Amniotic epithelial cell (primary cell): ENCODE measurements around the gene TMEM150A.
"Not testable (repeated sequence)": the region's sequence is repeated elsewhere in the genome, so short reads cannot be mapped to it uniquely, and the experiment has no call there.

Source experiments
- DNase-seq: peaks from one replicate; pipeline ENCODE4 v3.0.0-alpha.2; 2010; ENCODE audit warnings: low read depth

Gene TMEM150A

GRCh38 chr2:85593023-85593422 lies 9.5 kb downstream of the TMEM150A start:
- DNase-seq, result no peak

- not testable (repeated sequence) for DNase-seq
Observed at GRCh38 chr2:85592299-85592698, 10.2 kb downstream of the TMEM150A start.

DNA sequence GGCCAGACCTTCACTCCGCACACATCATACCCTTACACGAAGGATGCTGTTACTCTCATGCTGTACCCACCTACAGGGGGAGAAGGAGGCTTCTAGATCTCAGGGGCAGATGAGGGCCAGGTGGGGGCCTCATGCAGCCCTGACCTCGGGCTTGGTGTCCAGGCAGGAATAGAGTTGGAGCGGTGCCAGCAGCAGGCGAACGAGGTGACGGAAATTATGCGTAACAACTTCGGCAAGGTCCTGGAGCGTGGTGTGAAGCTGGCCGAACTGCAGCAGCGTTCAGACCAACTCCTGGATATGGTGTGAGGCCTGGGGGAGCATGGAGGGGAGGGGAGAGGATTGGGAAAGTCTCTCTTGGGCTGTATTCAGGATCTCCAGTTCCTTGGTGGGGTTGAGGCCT lies 10.9 kb downstream of the TMEM150A start:
- DNase-seq, result no peak

- DNase-seq, result no peak
Observed at GRCh38 chr2:85590950-85591349, 11.5 kb downstream of the TMEM150A start.

DNA sequence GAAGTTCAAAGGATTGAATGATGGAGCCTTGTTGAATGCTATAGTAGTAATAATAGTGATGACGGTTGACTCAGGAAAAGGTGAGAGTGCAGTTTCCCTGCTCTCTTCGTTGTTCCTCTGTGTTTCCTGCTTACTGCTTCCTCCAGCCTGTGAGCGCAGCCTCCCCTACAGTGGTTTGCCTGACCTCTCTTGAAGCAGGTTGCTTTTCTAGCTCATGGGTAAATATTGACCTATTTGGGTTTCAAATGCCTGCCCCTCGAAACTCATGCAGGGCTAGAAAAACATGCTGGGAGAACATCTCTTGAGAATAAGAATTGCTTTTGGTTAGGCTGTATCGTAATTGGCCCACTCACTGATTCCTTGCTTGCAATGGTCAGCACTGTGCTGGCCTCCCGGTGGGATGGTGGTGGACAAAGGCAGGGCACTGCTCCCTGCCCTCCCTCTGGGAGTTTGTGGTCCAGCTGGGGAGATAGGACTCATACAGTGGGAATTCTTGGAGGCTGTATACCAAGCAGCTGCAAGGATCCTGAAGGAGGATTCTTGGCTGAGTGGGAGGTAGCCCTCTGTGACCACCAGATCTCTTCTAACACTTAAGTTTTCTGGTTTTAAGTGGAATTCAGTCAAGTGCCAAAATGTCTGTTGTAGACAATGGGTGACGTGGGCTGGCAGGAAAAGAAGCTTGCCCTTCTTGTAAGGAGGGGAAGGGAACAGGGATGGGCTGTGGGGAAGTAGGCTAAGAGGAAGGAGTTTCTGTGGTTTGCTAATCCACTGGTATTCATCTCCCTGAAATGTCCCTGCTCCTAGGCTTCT lies 12.3 kb downstream of the TMEM150A start:
- DNase-seq, result peak; percentile 100

DNA sequence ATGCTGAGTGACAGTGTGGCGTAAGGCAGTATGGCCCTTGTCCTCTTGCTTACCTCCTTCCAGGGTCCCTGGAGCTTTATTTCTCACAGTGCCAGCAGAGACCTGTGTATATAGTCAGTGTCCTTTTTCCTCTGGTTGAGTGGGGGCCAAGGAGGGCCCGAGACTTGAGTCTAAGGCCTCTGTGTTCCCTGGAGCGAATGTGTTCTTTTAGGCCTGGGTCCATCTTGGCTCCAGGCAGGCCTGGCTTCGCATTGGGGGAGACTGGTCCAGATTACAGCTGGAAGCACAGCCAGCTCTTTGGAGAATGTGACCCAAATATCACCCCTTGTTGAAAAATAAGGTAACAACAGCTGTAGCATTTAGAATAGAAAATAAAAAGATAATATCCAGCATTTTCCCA lies 13.3 kb downstream of the TMEM150A start:
- DNase-seq, result no peak

- DNase-seq, result no peak
Observed at GRCh38 chr2:85588645-85589044, 13.9 kb downstream of the TMEM150A start.

- no peak for DNase-seq
Observed at GRCh38 chr2:85588236-85588635, 14.3 kb downstream of the TMEM150A start.

DNA sequence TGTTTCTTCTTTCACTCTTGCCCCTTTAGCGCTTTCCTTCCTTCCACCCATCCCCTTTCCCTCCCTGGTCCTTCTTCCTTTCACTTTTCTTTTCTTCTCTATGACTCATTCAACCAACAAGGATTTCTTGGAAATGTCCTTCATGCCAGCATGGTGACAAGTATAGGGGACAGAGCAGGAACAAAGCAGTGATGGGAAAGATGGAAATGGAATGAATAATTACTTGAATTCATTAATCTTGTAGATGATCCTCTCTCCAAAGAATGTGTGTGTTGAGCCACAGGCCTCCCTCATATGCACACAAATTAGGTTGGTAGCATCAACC lies 16.8 kb downstream of the TMEM150A start:
- peak; percentile 59 for DNase-seq

- peak; percentile 66 for DNase-seq
Observed at GRCh38 chr2:85584857-85585780, 17.4 kb downstream of the TMEM150A start.

DNA sequence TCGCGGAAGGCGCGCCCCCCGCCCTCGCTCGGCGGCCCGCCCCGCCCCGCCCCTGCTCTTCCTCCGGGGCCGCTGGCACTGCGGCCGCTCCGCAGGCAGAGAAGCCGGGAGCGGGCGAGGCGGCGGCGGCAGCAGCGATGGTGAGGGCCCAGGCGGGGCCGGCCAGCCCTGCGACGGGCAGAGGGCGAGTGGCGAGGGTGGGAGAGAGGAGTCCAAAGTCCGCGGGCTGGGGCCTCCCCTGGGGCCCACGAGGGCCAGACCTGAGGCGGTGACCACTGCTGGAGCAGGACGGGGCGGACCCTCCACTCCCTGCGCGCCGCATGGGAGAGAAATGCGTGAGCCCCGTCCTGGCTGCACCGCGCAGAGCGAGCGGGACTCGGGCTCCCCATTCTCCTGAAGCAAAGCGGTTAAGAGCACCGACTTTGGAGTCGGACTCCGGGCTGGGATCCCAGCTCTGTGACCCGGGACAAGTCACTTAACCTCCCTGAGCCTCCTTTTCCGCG lies 18.1 kb downstream of the TMEM150A start, which contains the start of gene VAMP5:
VAMP5 (plus strand) TSS at position 78 of the 503 bp plus-strand sequence; CDS start at position 138, 60 bp downstream.
- DNase-seq, result no peak

- DNase-seq, result no peak
Observed at GRCh38 chr2:85583667-85584353, 18.7 kb downstream of the TMEM150A start.

DNA sequence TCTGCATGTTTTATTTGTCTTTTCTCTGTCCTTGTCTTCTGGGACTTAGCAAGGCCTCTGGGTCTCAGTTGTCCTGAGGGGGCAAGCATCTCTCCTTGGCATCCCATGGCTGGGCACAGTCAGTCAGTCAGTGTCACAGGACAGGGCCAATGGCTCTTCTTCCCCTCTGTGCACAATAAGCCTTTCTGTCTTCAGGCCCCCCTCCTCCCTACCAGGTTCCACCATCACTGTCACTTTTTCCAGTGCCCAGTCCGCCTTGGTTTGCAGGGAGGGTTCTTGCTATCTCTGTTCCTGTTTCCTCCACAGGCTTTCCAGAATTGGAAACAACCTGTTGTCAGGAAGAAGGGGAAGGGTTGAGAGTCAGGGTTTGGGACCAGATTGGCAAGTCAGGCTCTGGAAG lies 20.0 kb downstream of the TMEM150A start:
- no peak for DNase-seq

GRCh38 chr2:85580206-85580605 lies 22.3 kb downstream of the TMEM150A start:
- no peak for DNase-seq

DNA sequence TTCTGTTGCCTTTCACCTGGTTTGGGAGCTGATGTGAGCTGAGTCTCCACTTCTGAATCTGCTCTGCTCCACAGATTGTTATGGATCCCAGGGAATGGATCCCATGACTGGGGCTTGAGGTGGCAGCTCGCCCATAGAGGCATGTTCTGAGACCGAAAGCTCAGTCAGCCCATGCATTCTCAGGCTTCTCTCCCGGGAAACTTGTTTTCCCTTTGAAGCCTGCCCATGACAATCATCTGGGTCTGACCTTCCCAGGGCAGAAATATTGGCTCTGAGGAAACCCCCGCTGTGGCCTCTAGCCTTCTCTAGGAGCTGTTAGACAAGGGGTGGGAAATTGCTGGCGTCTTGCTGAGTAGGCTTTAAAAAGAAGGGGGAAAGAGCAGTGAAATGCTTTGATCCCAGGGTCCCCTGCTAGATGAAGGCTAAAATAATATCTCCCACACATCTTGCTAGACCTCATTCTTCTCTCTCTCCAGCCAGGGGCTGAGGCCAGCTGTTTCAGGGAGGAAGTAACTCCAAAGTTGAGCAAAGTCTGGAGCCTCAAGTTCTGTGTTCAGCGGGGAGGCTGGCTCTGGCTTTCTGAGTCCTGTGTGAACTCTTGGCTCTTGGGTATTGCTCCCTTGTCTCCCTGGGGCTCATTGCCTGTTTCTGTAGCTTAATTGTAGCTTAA lies 23.1 kb downstream of the TMEM150A start:
- DNase-seq, result no peak

DNA sequence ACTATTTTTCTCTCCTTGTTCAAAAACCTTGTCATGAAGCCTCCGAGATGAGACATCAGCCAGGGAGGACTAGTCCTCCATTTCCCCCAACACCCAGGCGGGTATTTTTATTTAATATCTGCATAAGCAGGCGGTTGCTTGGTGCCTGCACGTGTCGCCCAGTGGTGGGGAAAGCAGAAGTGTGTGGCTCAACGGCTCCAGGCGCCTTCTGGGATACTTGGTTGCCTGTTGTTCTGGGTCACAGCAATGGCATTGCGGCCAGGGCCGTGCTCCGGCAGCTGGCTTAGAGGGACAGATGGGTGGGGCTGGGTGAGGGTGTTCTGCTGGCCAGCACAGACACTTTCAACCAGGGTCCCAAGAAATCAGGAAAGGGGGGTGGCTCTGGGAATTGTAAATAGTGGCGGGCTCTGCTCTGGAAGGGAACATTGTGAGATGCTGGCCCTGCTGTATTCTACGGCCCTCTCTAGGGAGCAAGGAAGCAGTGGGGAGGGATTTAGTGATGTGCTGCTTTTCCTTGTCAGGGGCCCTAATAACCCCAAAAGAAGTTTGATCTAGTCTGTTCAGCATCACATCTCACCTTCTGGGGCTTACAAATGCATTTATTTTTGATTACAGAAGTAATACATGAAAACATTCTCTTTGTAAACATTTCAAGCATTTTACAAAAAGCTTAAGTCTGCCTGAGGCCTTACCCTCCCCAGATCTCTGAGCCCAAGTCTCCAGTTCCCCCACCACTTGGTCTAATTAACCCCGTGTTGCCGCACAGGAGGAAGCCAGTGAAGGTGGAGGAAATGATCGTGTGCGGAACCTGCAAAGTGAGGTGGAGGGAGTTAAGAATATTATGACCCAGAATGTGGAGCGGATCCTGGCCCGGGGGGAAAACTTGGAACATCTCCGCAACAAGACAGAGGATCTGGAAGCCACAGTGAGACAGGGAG lies 24.0 kb downstream of the TMEM150A start:
- no peak for DNase-seq

DNA sequence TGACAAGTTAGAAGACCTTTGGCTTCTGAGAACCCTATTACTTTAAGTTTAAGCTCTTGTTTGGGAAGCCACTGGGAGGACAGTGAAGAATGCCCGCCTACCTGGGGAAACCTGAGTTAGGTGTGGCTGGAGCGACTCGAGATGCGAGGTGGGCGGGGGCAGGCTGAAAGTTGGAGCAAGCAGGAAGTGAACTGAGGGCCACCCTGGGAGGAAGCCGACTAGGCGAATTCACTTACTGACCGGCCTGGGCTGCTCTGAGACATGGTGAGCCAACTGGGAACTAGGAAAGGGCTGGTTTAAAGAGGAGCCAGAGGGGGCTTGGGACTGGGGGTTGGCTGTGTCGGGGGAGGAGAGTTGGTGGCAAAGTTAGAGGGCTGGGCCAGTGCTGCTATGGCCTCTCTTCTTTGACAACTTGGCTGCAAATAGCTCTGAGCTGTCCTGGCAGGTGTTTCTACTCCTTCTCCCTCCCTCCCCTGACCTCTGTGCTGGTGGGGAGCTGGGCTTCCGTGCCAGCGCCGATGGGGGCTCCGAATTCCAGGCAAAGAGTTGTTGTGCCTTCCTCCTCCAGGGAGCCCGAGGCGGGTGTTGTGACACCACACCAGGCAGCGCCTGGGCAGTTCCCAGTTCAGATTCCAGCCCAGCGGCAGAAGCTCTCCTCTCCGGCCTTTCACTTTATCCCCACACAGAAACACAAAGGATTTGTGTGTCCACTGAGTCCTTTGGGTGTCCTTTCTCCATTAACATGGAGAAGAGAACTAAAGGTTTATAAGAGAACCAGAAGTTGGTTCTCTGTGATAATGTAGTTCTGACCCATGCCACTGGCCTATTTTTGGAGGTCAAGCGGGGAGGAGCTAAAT lies 24.9 kb downstream of the TMEM150A start, which contains the start of gene VAMP8:
VAMP8 (plus strand) TSS at position 201 of the 857 bp plus-strand sequence; CDS start at position 262, 61 bp downstream.
- DNase-seq, result peak; percentile 43

GRCh38 chr2:85577063-85577385 lies 25.5 kb downstream of the TMEM150A start:
- no peak for DNase-seq

DNA sequence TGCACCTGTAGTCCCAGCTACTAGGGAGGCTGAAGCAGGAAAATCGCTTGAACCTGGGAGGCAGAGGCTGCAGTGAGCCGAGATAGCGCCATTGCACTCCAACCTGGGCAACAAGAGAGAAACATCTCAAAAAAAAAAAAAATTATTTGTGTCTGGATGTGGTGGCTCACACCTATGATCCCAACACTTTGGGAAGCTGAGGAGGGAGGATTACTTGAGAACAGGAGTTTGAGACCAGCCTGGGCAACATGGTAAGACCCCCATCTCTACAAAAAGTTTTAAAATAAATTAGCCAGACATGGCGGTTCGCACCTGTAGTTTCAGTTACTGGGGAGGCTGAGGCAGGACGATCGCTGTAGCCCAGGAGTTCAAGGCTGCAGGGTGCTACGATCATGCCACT lies 26.8 kb downstream of the TMEM150A start:
- DNase-seq, result no peak

DNA sequence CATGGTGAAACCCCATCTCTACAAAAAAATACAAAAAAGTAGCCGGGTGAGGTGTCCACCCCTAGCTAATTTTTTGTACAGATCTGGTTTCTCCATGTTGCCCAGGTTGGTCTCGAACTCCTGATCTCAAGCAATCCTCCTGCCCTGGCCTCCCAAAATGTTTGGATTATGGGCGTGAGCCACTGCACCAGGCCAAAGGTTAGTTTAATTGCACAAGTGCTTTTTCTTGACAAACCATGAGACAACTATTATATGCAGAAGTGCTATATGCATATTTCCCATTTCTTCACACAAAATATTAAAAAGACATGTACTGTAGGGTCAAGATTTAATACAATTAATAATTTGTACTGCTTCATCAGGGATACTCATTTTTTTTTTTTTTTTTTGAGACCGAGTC lies 36.2 kb downstream of the TMEM150A start:
- DNase-seq, result no peak
